RWPE1 (cell line): ENCODE measurements around the gene PTPRQ.
"Not testable (repeated sequence)": the region's sequence is repeated elsewhere in the genome, so short reads cannot be mapped to it uniquely, and the experiment has no call there.

Source experiments
- CTCF ChIA-PET: fragments of 350-600 bp; sonication (Branson Sonifier 250); formaldehyde crosslinking; extraction: SDS; loops from one replicate; lab custom pipeline; 2021; lab: Yijun Ruan, JAX
- POLR2A ChIA-PET: fragments of 400-600 bp; formaldehyde crosslinking; extraction: SDS; loops from one replicate; lab custom pipeline; 2020; ENCODE audit warnings: antibody characterized with exemption; ENCODE audit not compliant: low non-redundant PET; lab: Yijun Ruan, JAX
- DNase-seq: peaks from one replicate; pipeline ENCODE4 v3.0.0; 2012; ENCODE audit warnings: low spot score
- H3K27ac ChIP-seq: fragments of 450-650 bp; 2 replicates; pipeline ENCODE4 v1.5.1; 2017
- CTCF ChIP-seq: fragments of 450-650 bp; conservative IDR thresholded peaks from 2 replicates; pipeline ENCODE4 v1.5.1; 2017; ENCODE audit warnings: low read depth, mild to moderate bottlenecking

Gene PTPRQ

GRCh38 chr12:80648881-80649280 lies 204.8 kb downstream of the PTPRQ start:
- ChIA-PET POLR2A (no interaction called here), CTCF (no interaction called here)
- H3K27ac ChIP-seq: no peak overlapping the region
- DNase-seq: peak; percentile 12
- TF ChIP-seq CTCF: no peak

- CTCF ChIA-PET: interaction anchor here (0.7 kb wide), 1 partner anchor 271 kb away, joined by 5 read pairs; no protein-coding TSS in a partner anchor
- no peak for DNase-seq
- POLR2A ChIA-PET: no interaction called here
- H3K27ac ChIP-seq: no peak overlapping the region
- TF ChIP-seq CTCF: no peak
These were observed 211.7 kb downstream of the PTPRQ start for GRCh38 chr12:80655751-80656150.

GRCh38 chr12:80659512-80660063 lies 215.6 kb downstream of the PTPRQ start:
- ChIA-PET CTCF (interaction anchor here (0.6 kb wide), 1 partner anchor 71 kb away, joined by 3 read pairs; no protein-coding TSS in a partner anchor), POLR2A (no interaction called here)
- no peak for DNase-seq
- H3K27ac ChIP-seq: no peak overlapping the region
- TF ChIP-seq CTCF: no peak

GRCh38 chr12:80662586-80662985 lies 218.6 kb downstream of the PTPRQ start:
- TF ChIP-seq CTCF: no peak
- DNase-seq: no peak
- ChIA-PET CTCF (no interaction called here), POLR2A (no interaction called here)
- H3K27ac ChIP-seq: no peak overlapping the region

- H3K27ac ChIP-seq: no peak overlapping the region
- DNase-seq: no peak
- ChIA-PET POLR2A (no interaction called here), CTCF (interaction anchor here (0.6 kb wide), 1 partner anchor 132 kb away, joined by 3 read pairs; no protein-coding TSS in a partner anchor)
- no peak for TF ChIP-seq CTCF
These were observed 226.2 kb downstream of the PTPRQ start for GRCh38 chr12:80670214-80670613.

GRCh38 chr12:80676042-80676636 lies 232.1 kb downstream of the PTPRQ start:
- CTCF ChIA-PET, DNase-seq, POLR2A ChIA-PET, H3K27ac ChIP-seq: not testable (repeated sequence)

GRCh38 chr12:80676856-80677255 lies 232.8 kb downstream of the PTPRQ start:
- TF ChIP-seq CTCF: no peak
- ChIA-PET POLR2A (no interaction called here), CTCF (no interaction called here)
- no peak overlapping the region for H3K27ac ChIP-seq
- no peak for DNase-seq
